ENCODE data around the gene FTSJ1.

- no peak for TF ChIP-seq CTCF (conservative IDR thresholded peaks at IDR 0.05; ENCODE audit: low read length)
- no peak for TF ChIP-seq EZH2phosphoT487 (IDR thresholded peaks at IDR 0.05; ENCODE audit: borderline replicate concordance)
Measured at GRCh38 chrX:48516987-48517386, 41.0 kb downstream of the FTSJ1 start.
